GM19372 (cell line): ENCODE measurements around the gene GYPB.
"Not testable (repeated sequence)": the region's sequence is repeated elsewhere in the genome, so short reads cannot be mapped to it uniquely, and the experiment has no call there.

Experiments
- ATAC-seq: cut with Tn5 transposase; IDR thresholded peaks from one replicate; pipeline ENCODE4 v1.9.1; 2021; ENCODE audit warnings: mild to moderate bottlenecking, low read depth, moderate library complexity; ENCODE audit not compliant: unreplicated experiment

Gene GYPB

DNA sequence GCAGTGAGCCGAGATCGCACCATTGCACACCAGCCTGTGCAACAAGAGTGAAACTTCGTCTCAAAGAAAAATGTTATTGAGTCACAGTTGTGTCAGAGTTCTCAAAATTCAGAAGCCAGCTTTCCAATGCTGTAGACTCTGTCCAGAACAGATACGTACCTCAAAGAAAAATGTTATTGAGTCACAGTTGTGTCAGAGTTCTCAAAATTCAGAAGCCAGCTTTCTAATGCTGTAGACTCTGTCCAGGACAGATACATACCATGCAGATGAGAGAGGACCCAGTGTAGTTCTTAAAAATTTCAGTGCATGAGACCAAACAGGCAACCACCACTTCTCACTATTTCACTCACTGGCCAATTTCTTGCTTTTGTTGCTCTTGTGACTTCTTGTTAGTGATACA is 68.2 kb downstream of the GYPB start:
- not testable (repeated sequence) for ATAC-seq

DNA sequence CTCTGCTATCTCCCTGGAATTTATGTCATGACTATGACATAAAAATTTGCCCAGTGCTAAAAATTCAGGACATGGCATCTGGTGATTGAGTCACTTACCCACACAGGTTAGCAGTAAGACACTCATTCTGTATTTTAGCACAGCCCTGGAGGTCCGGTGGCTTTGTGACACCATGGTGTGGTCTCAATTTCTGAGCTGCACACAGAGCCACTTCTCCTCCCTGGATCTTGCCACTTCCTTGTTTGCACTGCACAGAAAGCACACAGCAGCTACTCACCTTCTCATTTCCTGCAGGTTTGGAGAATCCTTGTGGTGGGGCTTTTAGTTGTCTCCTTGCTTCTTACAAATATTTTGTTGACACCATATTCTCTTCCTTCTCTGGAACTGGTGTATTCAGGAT is 69.0 kb downstream of the GYPB start:
- ATAC-seq, result not testable (repeated sequence)

GRCh38 chr4:143947493-143947892 is 71.7 kb downstream of the GYPB start:
- ATAC-seq, result not testable (repeated sequence)
